Upper lobe of right lung (tissue), 1 donor: ENCODE results near the gene PPAT. TPM values are rescaled to one million over a fixed set of nuclear protein-coding genes. Genes with fewer than 3 reads are reported as not detected.

ENCODE experiments used
- ATAC-seq: fragments of 200-7000 bp; cut with Tn5 transposase; one replicate; pipeline ENCODE4 v1.9.1; 2020; ENCODE audit warnings: mild to moderate bottlenecking, moderate library complexity
- DNase-seq: peaks from one replicate; pipeline ENCODE4 v3.0.0-alpha.2; 2020
- H3K27ac ChIP-seq: fragments of 200-600 bp; one replicate; pipeline ENCODE4 v1.8.0; 2022
- H3K27me3 ChIP-seq: fragments of 200-600 bp; one replicate; pipeline ENCODE4 v1.8.0; 2022; ENCODE audit warnings: mild to moderate bottlenecking
- H3K36me3 ChIP-seq: fragments of 200-600 bp; one replicate; pipeline ENCODE4 v1.8.0; 2022
- H3K4me1 ChIP-seq: fragments of 200-600 bp; one replicate; pipeline ENCODE4 v1.8.0; 2022
- H3K4me3 ChIP-seq: fragments of 200-600 bp; one replicate; pipeline ENCODE4 v1.8.0; 2022; ENCODE audit warnings: mild to moderate bottlenecking
- H3K9me3 ChIP-seq: fragments of 200-600 bp; one replicate; pipeline ENCODE4 v1.8.0; 2022
- CTCF ChIP-seq: fragments of 200-600 bp; IDR thresholded peaks from one replicate; pipeline ENCODE4 v1.8.0; 2022; ENCODE audit warnings: antibody characterized with exemption
- intact Hi-C: fragments of 100-400 bp; cut with DNase I; formaldehyde crosslinking; loops from one replicate; pipeline ENCODE4 v1.11.0; 2022
- long read RNA-seq: library from polyadenylated mRNA; unstranded; transcript quantifications from one replicate; pipeline ENCODE4 v2.0.0, GENCODE V29; 2021
- total RNA-seq: library from RNA; stranded (reverse); fragmentation: NEBNext Ultra II Directional; extraction: Animal tissue kit (Norgen Biotek cat#: 25700); gene quantifications from one replicate; pipeline ENCODE4 v1.2.1, GENCODE V29; 2021
- donor health status: DM: no; HTN: yes; CAD: no; lungs with severe emphysema.

PPAT gene
- 5.8 TPM for total RNA-seq
- long read RNA-seq, transcript PPAT-201 (11 exons, 3,682 nt) = major isoform, 7 of 10 reads
- long read RNA-seq, partial matches to known transcripts = 0 of 10 reads
- long read RNA-seq, other reads (novel, unspliced or antisense) = 3 of 10 reads

DNA sequence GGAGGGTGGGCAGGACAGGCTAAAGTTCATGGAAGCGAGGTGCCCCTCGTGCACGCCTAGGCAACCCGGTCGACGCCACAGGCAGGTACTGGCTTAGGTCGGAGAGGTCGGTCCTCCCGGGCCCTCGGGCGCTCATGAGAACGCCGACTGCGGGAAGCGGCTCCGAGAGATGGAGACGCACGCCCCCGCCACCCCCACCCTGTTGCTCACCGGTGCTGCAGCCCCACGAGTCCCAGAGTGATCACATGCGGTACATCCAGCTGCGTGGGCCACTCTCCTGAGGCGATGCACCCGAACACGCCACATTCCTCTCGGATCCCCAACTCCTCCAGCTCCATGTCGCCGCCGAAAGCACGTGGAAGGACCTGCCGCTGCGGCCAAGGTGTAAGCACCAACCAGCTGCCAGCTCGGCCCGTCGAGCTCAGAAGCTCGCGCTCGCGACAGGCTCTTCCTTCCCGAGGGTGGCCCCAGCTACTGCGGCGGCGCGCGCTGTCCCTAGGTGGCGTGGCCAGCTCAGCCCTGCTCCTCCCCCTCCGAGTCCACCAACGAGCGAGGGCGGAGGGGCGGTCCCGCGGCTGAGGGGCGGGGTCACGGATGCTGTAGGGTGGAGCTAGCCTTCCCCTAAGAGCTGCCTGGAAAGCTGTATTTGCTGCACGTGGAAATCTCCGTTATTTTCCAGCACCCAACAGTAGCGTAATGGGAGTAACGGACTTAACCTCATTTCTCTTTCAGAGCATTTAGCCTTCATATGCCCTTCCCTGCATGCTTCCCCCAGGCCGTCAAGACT is at the start of gene PPAT:
PPAT (minus strand) TSS at position 476 of the 787 bp plus-strand sequence; CDS start at position 338, 138 bp downstream.
- DNase-seq = peak; percentile 99
- Histone ChIP-seq H3K4me1 (peaks cover 9% of the 10 kb centered on the region), H3K27me3 (no peaks in the 10 kb centered on the region), H3K9me3 (no peaks in the 10 kb centered on the region), H3K36me3 (no peaks in the 10 kb centered on the region), H3K4me3 (peak within 1 kb of the TSS; percentile 70), H3K27ac (peak within 1 kb of the TSS; percentile 92)
- intact Hi-C loops = no loop called here
- ATAC-seq = peak; percentile 96
- peak; percentile 42 for TF ChIP-seq CTCF

DNA sequence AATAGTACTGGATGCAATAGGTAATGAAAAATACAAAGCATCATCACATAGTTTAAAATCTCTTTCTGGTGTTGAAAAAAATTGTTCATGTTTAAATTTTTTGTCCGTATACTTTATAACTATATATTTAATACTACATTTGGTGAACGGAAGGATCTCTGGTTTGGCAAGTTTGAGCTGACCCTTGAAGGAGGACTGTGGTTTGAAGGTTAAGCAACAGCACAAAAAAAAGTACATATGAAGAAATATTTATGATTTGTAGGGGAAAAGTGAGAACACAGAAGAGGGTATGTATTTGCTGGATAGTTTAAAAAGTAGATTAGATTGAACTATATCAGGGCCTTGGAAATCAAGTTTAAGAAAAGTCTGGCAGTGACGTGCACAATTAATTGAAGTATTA is 45.3 kb upstream of the PPAT start:
- intact Hi-C loops = no loop called here
- no peaks in the 10 kb centered on the region for H3K4me1 ChIP-seq
- H3K27ac ChIP-seq = no peak overlapping the region
- no peak overlapping the region for H3K4me3 ChIP-seq
- no peak for TF ChIP-seq CTCF
- ATAC-seq (no peak), DNase-seq (no peak)
- H3K9me3 ChIP-seq = no peaks in the 10 kb centered on the region
- no peaks in the 10 kb centered on the region for H3K27me3 ChIP-seq
- H3K36me3 ChIP-seq = peaks cover 98% of the 10 kb centered on the region

DNA sequence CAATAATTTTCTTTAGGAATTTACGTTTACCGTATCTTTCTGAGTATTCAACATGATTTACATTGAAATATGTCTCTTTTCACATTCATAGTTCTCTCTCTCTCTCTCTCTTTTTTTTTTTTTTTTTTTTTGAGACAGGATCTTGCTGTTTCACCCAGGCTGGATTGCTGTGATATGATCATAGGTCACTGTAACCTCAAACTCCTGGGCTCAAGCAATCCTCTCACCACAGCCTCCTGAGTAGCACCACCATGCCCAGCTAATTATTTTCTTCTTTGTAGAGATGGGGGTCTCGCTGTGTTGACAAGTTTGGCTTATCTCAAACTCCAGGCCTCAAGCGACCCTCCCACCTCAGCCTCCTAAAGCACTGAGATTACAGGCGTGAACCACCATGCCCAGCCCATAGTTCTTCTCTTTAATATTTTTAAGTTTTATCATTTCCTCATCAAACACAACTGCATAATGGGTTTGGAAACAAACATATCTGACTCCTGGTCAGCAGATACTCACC is 41.8 kb upstream of the PPAT start:
- Histone ChIP-seq H3K4me3 (no peak overlapping the region), H3K27me3 (no peaks in the 10 kb centered on the region), H3K27ac (no peak overlapping the region), H3K4me1 (no peaks in the 10 kb centered on the region), H3K9me3 (no peaks in the 10 kb centered on the region), H3K36me3 (peaks cover 98% of the 10 kb centered on the region)
- TF ChIP-seq CTCF = no peak
- intact Hi-C loops = no loop called here
- DNase-seq (no peak), ATAC-seq (no peak)

GRCh38 chr4:56475917-56476316 is 40.5 kb upstream of the PPAT start:
- intact Hi-C loops = no loop called here
- H3K4me3 ChIP-seq = no peak overlapping the region
- ATAC-seq (no peak), DNase-seq (no peak)
- H3K36me3 ChIP-seq = peaks cover 100% of the 10 kb centered on the region
- no peaks in the 10 kb centered on the region for H3K27me3 ChIP-seq
- H3K9me3 ChIP-seq = no peaks in the 10 kb centered on the region
- H3K27ac ChIP-seq = no peak overlapping the region
- TF ChIP-seq CTCF = no peak
- H3K4me1 ChIP-seq = no peaks in the 10 kb centered on the region

DNA sequence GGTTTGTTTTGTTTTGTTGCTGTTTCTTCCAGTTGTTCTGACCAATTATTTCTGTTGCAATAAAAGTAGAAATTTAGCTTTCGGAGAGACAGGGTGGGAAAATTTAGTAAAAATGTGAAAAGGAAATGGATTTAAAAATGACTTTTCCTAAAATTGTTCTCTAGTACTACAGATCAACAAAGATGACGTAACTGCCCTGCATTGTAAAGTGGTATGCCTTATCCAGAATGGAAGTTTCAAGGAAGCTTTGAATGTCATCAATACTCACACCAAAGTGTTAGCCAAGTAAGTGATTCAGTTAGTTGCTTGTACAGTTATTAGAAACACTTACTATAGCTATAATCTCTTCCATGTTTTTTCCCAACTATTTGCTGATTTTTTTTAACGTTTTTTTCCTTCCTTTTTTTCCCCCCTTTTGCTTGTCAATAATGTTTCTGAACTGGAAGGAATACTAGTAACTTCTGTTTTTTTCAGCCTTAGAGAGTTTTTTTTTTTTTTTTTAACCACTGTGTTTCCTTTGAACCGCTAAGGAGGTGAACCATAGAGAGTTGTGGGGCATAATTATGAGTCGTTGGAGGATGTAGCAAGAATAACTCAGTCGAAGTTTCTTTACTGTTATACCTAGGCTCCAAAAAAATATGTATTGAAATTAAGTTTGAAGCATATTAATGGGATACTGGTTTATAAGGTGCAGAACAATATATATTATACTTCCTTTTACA is 34.2 kb upstream of the PPAT start:
- no peaks in the 10 kb centered on the region for H3K27me3 ChIP-seq
- no peaks in the 10 kb centered on the region for H3K9me3 ChIP-seq
- H3K36me3 ChIP-seq = peaks cover 44% of the 10 kb centered on the region
- H3K4me3 ChIP-seq = no peak overlapping the region
- ATAC-seq (no peak), DNase-seq (no peak)
- peaks cover 22% of the 10 kb centered on the region for H3K4me1 ChIP-seq
- TF ChIP-seq CTCF = no peak
- no peak overlapping the region for H3K27ac ChIP-seq
- intact Hi-C loops = no loop called here
